IMR-90 (cell line): ENCODE measurements around the gene IQCC. TPM values are rescaled to one million over a fixed set of nuclear protein-coding genes. Genes with fewer than 3 reads are reported as not detected.
"Not testable (repeated sequence)": the region's sequence is repeated elsewhere in the genome, so short reads cannot be mapped to it uniquely, and the experiment has no call there.

Experiments used
- ATAC-seq: fragments of 200-7000 bp; cut with Tn5 transposase; 2 replicates; pipeline ENCODE4 v1.9.1; 2020; ENCODE audit warnings: low read depth, mild to moderate bottlenecking, moderate library complexity
- BruUV-seq: library from RNA; stranded (reverse); fragments of 400-500 nt; replicated peaks from 2 replicates; lab custom pipeline; 2021; lab: Mats Ljungman, UMichigan
- CTCF ChIA-PET: fragments of 300-600 bp; formaldehyde crosslinking; extraction: SDS; loops from one replicate; lab custom pipeline; 2021; ENCODE audit warnings: antibody characterized with exemption; lab: Yijun Ruan, JAX
- POLR2A ChIA-PET: fragments of 300-600 bp; sonication (Branson Sonifier 250); formaldehyde crosslinking; loops from one replicate; lab custom pipeline; 2022; ENCODE audit warnings: antibody characterized with exemption; ENCODE audit not compliant: unreplicated experiment; lab: Charles Lee
- DNase-seq: peaks from one replicate; pipeline ENCODE4 v3.0.0; 2013
- H2AFZ ChIP-seq: replicated peaks from 2 replicates; pipeline ENCODE3; 2013; ENCODE audit warnings: low read length, mild to moderate bottlenecking; ENCODE audit not compliant: poor library complexity
- H2AK5ac ChIP-seq: 2 replicates; pipeline ENCODE4 v1.6.1; 2013; ENCODE audit warnings: low read depth, low read length, inconsistent platforms
- H2AK9ac ChIP-seq: replicated peaks from 2 replicates; pipeline ENCODE3; 2013; ENCODE audit warnings: mild to moderate bottlenecking, low read depth, low read length, moderate library complexity; ENCODE audit not compliant: poor library complexity
- H2BK120ac ChIP-seq: 2 replicates; pipeline ENCODE4 v1.6.1; 2013; ENCODE audit warnings: low read depth, low read length, inconsistent platforms
- H2BK15ac ChIP-seq: 3 replicates; pipeline ENCODE4 v1.6.1; 2013; ENCODE audit warnings: low read depth, low read length, inconsistent platforms
- H2BK20ac ChIP-seq: 2 replicates; pipeline ENCODE4 v1.6.1; 2013; ENCODE audit warnings: low read depth, mild to moderate bottlenecking, inconsistent platforms, low read length, moderate library complexity
- H2BK5ac ChIP-seq: 2 replicates; pipeline ENCODE4 v1.6.1; 2013; ENCODE audit warnings: mild to moderate bottlenecking, low read depth, low read length, inconsistent platforms; ENCODE audit not compliant: poor library complexity, severe bottlenecking
- H3K14ac ChIP-seq: replicated peaks from 2 replicates; pipeline ENCODE4 v1.6.1; 2013; ENCODE audit warnings: low read depth, low read length, inconsistent platforms
- H3K18ac ChIP-seq: 2 replicates; pipeline ENCODE4 v1.6.1; 2013; ENCODE audit warnings: low read depth, low read length, control low read depth
- H3K23ac ChIP-seq: 2 replicates; pipeline ENCODE4 v1.6.1; 2013; ENCODE audit warnings: low read depth, low read length, inconsistent platforms
- H3K27ac ChIP-seq: 2 replicates; pipeline ENCODE4 v1.5.1; 2013; ENCODE audit warnings: mild to moderate bottlenecking, control low read depth, low read length; ENCODE audit not compliant: insufficient read depth
- H3K27me3 ChIP-seq: 2 replicates; pipeline ENCODE4 v1.6.1; 2013; ENCODE audit warnings: low read length; ENCODE audit not compliant: control insufficient read depth, insufficient read depth
- H3K36me3 ChIP-seq: 2 replicates; pipeline ENCODE4 v1.6.1; 2013; ENCODE audit warnings: low read length, mixed read lengths; ENCODE audit not compliant: control insufficient read depth, insufficient read depth
- H3K4ac ChIP-seq: 2 replicates; pipeline ENCODE4 v1.6.1; 2013; ENCODE audit warnings: low read depth, low read length, inconsistent platforms
- H3K4me1 ChIP-seq: 2 replicates; pipeline ENCODE4 v1.6.1; 2013; ENCODE audit warnings: low read length, mixed read lengths; ENCODE audit not compliant: control insufficient read depth, insufficient read depth
- H3K4me2 ChIP-seq: 2 replicates; pipeline ENCODE4 v1.6.1; 2013; ENCODE audit warnings: low read depth, mild to moderate bottlenecking, control low read depth, low read length, moderate library complexity
- H3K4me3 ChIP-seq: 2 replicates; pipeline ENCODE4 v1.5.1; 2013; ENCODE audit warnings: low read depth, mild to moderate bottlenecking, control low read depth, low read length, moderate library complexity; ENCODE audit not compliant: insufficient read depth
- H3K56ac ChIP-seq: 2 replicates; pipeline ENCODE4 v1.6.1; 2013; ENCODE audit warnings: low read length, inconsistent platforms; ENCODE audit not compliant: insufficient read depth; ENCODE audit errors: extremely low read depth
- H3K79me1 ChIP-seq, 2 experiments: 2 replicates each; pipeline ENCODE4 v1.6.1; 2013; ENCODE audit warnings: low read length in 2 of 2, inconsistent platforms in 1 of 2, low read depth in 1 of 2
- H3K9ac ChIP-seq: 2 replicates; pipeline ENCODE4 v1.6.1; 2013; ENCODE audit warnings: low read depth, low read length, control low read depth
- H3K9me1 ChIP-seq: 2 replicates; pipeline ENCODE4 v1.6.1; 2013; ENCODE audit warnings: low read length, inconsistent platforms; ENCODE audit not compliant: insufficient read depth
- H3K9me3 ChIP-seq: 2 replicates; pipeline ENCODE4 v1.6.1; 2013; ENCODE audit warnings: low read length; ENCODE audit not compliant: control insufficient read depth, insufficient read depth
- H4K20me1 ChIP-seq: 2 replicates; pipeline ENCODE4 v1.6.1; 2013; ENCODE audit warnings: low read length, inconsistent platforms; ENCODE audit not compliant: insufficient read depth
- H4K5ac ChIP-seq: 2 replicates; pipeline ENCODE4 v1.6.1; 2013; ENCODE audit warnings: mild to moderate bottlenecking, low read depth, low read length, control low read depth
- H4K8ac ChIP-seq, 2 experiments: 2 replicates each; pipeline ENCODE4 v1.6.1; 2013; ENCODE audit warnings: low read depth in 2 of 2, low read length in 2 of 2, control low read depth in 1 of 2, inconsistent platforms in 1 of 2
- H4K91ac ChIP-seq: 2 replicates; pipeline ENCODE4 v1.6.1; 2013; ENCODE audit warnings: low read depth, low read length, inconsistent platforms; ENCODE audit not compliant: insufficient read depth
- CHD1 ChIP-seq: IDR thresholded peaks from 2 replicates; pipeline ENCODE4 v1.6.1; 2012; ENCODE audit warnings: low read depth, low read length, improper control_type of control experiment
- MAZ ChIP-seq: IDR thresholded peaks from 2 replicates; pipeline ENCODE4 v1.6.1; 2012; ENCODE audit warnings: low read depth, mild to moderate bottlenecking, low read length, improper control_type of control experiment, moderate library complexity, borderline replicate concordance
- WGBS, 2 experiments: methylation state at CpG; one replicate each; pipeline versions ENCODE4 v1.1.5 to v1.1.7; 2013; ENCODE audit warnings: missing lambda C conversion rate in 2 of 2; ENCODE audit not compliant: insufficient read length in 1 of 2; ENCODE audit errors: extremely low coverage in 2 of 2; 5-methylcytosine and 5-hydroxymethylcytosine counted together
- dilution Hi-C: fragments of 300-500 bp; cut with HindIII; formaldehyde crosslinking; loops from one replicate; pipeline ENCODE4 v1.14.3; 2018; ENCODE audit warnings: low sequenced_read_pairs; ENCODE audit not compliant: unreplicated experiment
- in situ Hi-C: fragments of 300-500 bp; cut with MboI; formaldehyde crosslinking; loops from 3 replicates; pipeline ENCODE4 v1.14.3; 2019; ENCODE audit warnings: low sequenced_read_pairs, inconsistent platforms, mixed read lengths
- intact Hi-C: fragments of 100-400 bp; cut with micrococcal nuclease; formaldehyde crosslinking; loops from 2 replicates; pipeline ENCODE4 v1.10.0; 2022
- polyA plus RNA-seq, 3 experiments: library from polyadenylated mRNA; depleted of rRNA; stranded (reverse); fragments of >200 nt; gene quantifications; 2 replicates each; pipeline ENCODE4 v1.2.3, GENCODE V29; 2012; ENCODE audit warnings: low replicate concordance in 1 of 3
- total RNA-seq: library from RNA; depleted of rRNA; stranded (reverse); fragments of >200 nt; gene quantifications from 2 replicates; pipeline ENCODE4 v1.2.3, GENCODE V29; 2012

The IQCC gene
- total and polyA plus RNA-seq, 2 of the 4 experiments (the other 2 are of a cell fraction) = 1.6 to 2.2 TPM

DNA sequence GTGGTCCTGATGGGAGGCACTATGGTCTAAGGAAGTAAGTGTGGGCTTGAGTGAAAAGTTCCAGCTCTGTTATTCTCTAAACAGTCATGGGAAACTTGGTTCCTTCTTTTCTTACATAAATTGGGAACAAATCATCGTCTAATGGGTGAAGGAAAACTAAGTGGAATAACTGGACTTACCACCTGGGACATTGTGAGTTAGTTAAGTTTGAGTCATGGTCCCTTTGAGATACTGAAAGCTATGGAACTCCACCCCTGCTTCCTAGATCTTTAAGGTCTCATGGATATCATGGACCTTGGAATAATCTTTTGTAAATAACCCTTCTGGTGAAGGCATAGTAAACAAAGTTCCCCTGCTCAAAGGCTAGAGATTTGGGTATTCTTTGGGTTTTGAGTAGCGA lies 42.1 kb upstream of the IQCC start:
- Histone ChIP-seq H3K9ac (no peak overlapping the region), H2AK9ac (no peak overlapping the region), H3K4me3 (no peak overlapping the region), H3K27ac (no peak overlapping the region), H2BK120ac (no peak overlapping the region), H2AFZ (no peak overlapping the region), H3K4ac (no peak overlapping the region), H2BK20ac (no peak overlapping the region), H4K5ac (no peak overlapping the region), H3K4me2 (no peak overlapping the region), H3K36me3 (peaks cover 56% of the 10 kb centered on the region), H3K9me1 (no peaks in the 10 kb centered on the region; the same call in 1 of the 2 replicates), H3K79me1 (peaks cover 8 to 12% of the 10 kb centered on the region in 2 experiments; a peak in 3 of 4 replicates), H3K14ac (no peak overlapping the region), H4K91ac (no peak overlapping the region), H3K56ac (no peak overlapping the region), H3K9me3 (no peaks in the 10 kb centered on the region), H3K4me1 (no peaks in the 10 kb centered on the region), H3K18ac (no peak overlapping the region), H2BK5ac (no peak overlapping the region), H2BK15ac (no peak overlapping the region), H4K20me1 (no peaks in the 10 kb centered on the region), H3K27me3 (no peaks in the 10 kb centered on the region), H2AK5ac (no peak overlapping the region), H3K23ac (no peak overlapping the region), H4K8ac (no peak overlapping the region)
- ATAC-seq (no peak), DNase-seq (no peak)
- dilution Hi-C loops (no loop called here), in situ Hi-C loops (no loop called here), intact Hi-C loops (no loop called here)
- BruUV-seq = no TSS peak
- ChIA-PET CTCF (no interaction called here), POLR2A (no interaction called here)
- no CpG with 5 or more reads among the region's 2 CpGs for whole genome bisulfite sequencing, 2 experiments
- TF ChIP-seq CHD1 (no peak), MAZ (no peak)

DNA sequence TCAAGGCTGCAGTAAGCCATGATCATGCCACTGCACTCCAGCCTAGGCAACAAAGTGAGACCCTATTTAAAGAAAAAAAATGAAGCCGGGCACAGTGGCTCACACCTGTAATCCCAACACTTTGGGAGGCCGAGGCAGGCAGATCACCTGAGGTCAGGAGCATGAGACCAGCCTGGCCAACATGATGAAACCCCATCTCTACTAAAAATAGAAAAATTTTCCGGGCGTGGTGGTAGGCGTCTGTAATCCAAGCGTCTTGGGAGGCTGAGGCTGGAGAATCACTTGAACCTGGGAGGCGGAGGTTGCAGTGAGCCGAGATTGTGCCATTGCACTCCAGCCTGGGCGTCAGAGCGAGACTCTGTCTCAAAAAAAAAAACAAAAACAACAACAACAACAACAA lies 39.8 kb upstream of the IQCC start:
- Histone ChIP-seq H3K36me3 (peaks cover 57% of the 10 kb centered on the region), H3K79me1 (peaks cover 6 to 18% of the 10 kb centered on the region in 2 experiments)
- ATAC-seq, DNase-seq, H2BK15ac ChIP-seq, H4K8ac ChIP-seq, BruUV-seq, H2BK120ac ChIP-seq, H3K4ac ChIP-seq, H3K9ac ChIP-seq, H3K4me2 ChIP-seq, H2BK5ac ChIP-seq, H3K9me1 ChIP-seq, H2AFZ ChIP-seq, H4K5ac ChIP-seq, H2AK5ac ChIP-seq, H4K91ac ChIP-seq, H3K14ac ChIP-seq, H3K23ac ChIP-seq, in situ Hi-C loops, H3K56ac ChIP-seq, H4K20me1 ChIP-seq, CTCF ChIA-PET, H3K27me3 ChIP-seq, H3K27ac ChIP-seq, H3K4me1 ChIP-seq, H2AK9ac ChIP-seq, H3K18ac ChIP-seq, H2BK20ac ChIP-seq, dilution Hi-C loops, H3K9me3 ChIP-seq, H3K4me3 ChIP-seq, intact Hi-C loops: not testable (repeated sequence)
- no CpG with 5 or more reads among the region's 10 CpGs for WGBS, 2 experiments
- POLR2A ChIA-PET = interaction anchor here (0.7 kb wide), 1 partner anchor 15 kb away, joined by 30 read pairs; no protein-coding TSS in a partner anchor
